A673 (cell line): Measurements from ENCODE around the gene TBKBP1. TPM values are rescaled to one million over a fixed set of nuclear protein-coding genes. Genes with fewer than 3 reads are reported as not detected.
A peak's percentile ranks its signal among the peaks of the same experiment; 100 is the strongest.

Experiments
- BruUV-seq: library from RNA; stranded (reverse); fragments of 400-500 nt; replicated peaks from 2 replicates; lab custom pipeline; 2021; lab: Mats Ljungman, UMichigan
- CTCF ChIA-PET: fragments of 300-600 bp; sonication (Branson Sonifier 250); formaldehyde crosslinking; loops from one replicate; lab custom pipeline; 2022; ENCODE audit warnings: antibody characterized with exemption; lab: Charles Lee
- POLR2A ChIA-PET: fragments of 300-600 bp; sonication (Branson Sonifier 250); formaldehyde crosslinking; loops from one replicate; lab custom pipeline; 2022; ENCODE audit warnings: antibody characterized with exemption; ENCODE audit not compliant: low non-redundant PET; lab: Charles Lee
- DNase-seq: peaks from one replicate; pipeline ENCODE4 v3.0.0-alpha.2; 2015; ENCODE audit warnings: low spot score
- H3K27ac ChIP-seq: fragments of 200-600 bp; sonication (generic); 2 replicates; pipeline ENCODE4 v1.5.1; 2016; ENCODE audit warnings: mixed run types, low read depth, mild to moderate bottlenecking, mixed read lengths, antibody characterized with exemption, low read length; ENCODE audit not compliant: poor library complexity, severe bottlenecking
- H3K27me3 ChIP-seq: fragments of 200-600 bp; sonication (generic); replicated peaks from 2 replicates; pipeline ENCODE4 v1.6.1; 2017; ENCODE audit warnings: mixed run types, low read depth, mild to moderate bottlenecking, mixed read lengths, antibody characterized with exemption, low read length; ENCODE audit not compliant: insufficient read depth, poor library complexity
- H3K36me3 ChIP-seq: fragments of 200-600 bp; sonication (generic); 2 replicates; pipeline ENCODE4 v1.6.1; 2016; ENCODE audit warnings: mixed run types, mild to moderate bottlenecking, mixed read lengths, antibody characterized with exemption, low read length; ENCODE audit not compliant: insufficient read depth, poor library complexity, severe bottlenecking
- H3K4me1 ChIP-seq: fragments of 200-600 bp; sonication (generic); 2 replicates; pipeline ENCODE4 v1.6.1; 2017; ENCODE audit warnings: mixed run types, mild to moderate bottlenecking, mixed read lengths, antibody characterized with exemption, low read length; ENCODE audit not compliant: insufficient read depth, poor library complexity, severe bottlenecking
- H3K4me3 ChIP-seq: fragments of 200-600 bp; sonication (generic); 2 replicates; pipeline ENCODE4 v1.5.1; 2016; ENCODE audit warnings: low read depth, mixed run types, mild to moderate bottlenecking, mixed read lengths, low read length; ENCODE audit not compliant: poor library complexity, severe bottlenecking
- H3K9me3 ChIP-seq: fragments of 200-600 bp; sonication (generic); 2 replicates; pipeline ENCODE4 v1.6.1; 2016; ENCODE audit warnings: mixed run types, low read depth, mild to moderate bottlenecking, mixed read lengths, antibody characterized with exemption, low read length; ENCODE audit not compliant: poor library complexity, severe bottlenecking
- CTCF ChIP-seq: fragments of 300-800, 200-600 bp; sonication (generic); conservative IDR thresholded peaks from 2 replicates; pipeline ENCODE4 v1.5.1; 2017; ENCODE audit warnings: low read depth, mild to moderate bottlenecking, antibody characterized with exemption, low read length, moderate library complexity, mixed read lengths
- EZH2 ChIP-seq: fragments of 200-600 bp; sonication (generic); IDR thresholded peaks from 2 replicates; pipeline ENCODE4 v1.6.1; 2017; ENCODE audit warnings: borderline replicate concordance, low read depth, mild to moderate bottlenecking, mixed read lengths, antibody characterized with exemption, low read length; ENCODE audit not compliant: poor library complexity, severe bottlenecking
- intact Hi-C: fragments of 100-400 bp; cut with micrococcal nuclease; formaldehyde crosslinking; loops from one replicate; pipeline ENCODE4 v1.10.0; 2022; ENCODE audit not compliant: unreplicated experiment
- total RNA-seq: library from RNA; stranded (reverse); gene quantifications from 2 replicates; pipeline ENCODE4 v1.2.3, GENCODE V29; 2021

TBKBP1 gene
- total RNA-seq, 1 experiment from 2014 or later, result 21.1 TPM

GRCh38 chr17:47720754-47721533 is 27.0 kb downstream of the TBKBP1 start:
- POLR2A ChIA-PET, result no interaction called here
- intact Hi-C loops, result no loop called here
- DNase-seq, result peak; percentile 13
- Histone ChIP-seq H3K27me3 (no peaks in the 10 kb centered on the region), H3K4me1 (no peaks in the 10 kb centered on the region), H3K9me3 (no peaks in the 10 kb centered on the region), H3K36me3 (no peaks in the 10 kb centered on the region), H3K27ac (no peak overlapping the region), H3K4me3 (no peak overlapping the region)
- TF ChIP-seq CTCF (no peak), EZH2 (no peak)
- BruUV-seq, result no TSS peak
- CTCF ChIA-PET, result no interaction called here

DNA sequence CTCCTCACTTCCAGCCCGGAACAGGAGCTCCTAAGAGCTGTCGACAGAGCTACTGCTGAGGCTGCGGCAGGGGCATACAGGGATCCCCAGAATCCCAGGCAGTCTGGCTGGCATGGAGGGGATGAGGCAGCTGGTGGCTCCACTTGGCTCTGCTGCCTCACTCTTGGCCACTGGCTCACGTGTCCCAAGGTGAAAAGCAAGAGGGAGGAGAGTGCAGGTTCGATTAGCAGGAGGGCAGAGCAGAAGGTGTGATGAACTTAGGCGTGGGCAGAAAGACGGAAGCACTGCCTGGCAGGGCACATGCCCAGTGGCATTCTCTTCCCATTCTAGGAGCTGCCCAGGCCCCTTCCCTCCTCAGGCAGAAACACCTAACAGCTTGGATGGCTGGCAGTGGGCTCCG is 27.8 kb downstream of the TBKBP1 start:
- H3K36me3 ChIP-seq, result no peaks in the 10 kb centered on the region

DNA sequence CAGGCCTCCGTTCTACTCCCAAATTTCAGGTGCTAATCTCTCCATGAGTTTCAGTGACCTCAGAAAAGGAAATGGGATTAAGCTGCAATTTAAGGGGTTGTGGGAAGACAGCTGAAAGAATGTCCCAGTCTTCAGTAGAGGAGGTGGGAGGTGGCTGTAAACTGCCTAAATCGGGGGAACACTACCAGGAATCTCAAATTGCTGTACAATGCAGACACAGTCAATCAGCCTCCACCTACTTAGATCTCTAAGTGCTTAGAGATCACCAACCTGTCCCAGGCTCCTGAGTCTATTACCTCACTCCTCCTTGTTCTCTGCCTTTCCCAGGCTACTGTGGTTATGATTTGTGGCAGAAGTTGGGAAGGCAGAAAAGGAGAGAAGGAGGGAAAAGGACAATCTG is 30.7 kb downstream of the TBKBP1 start:
- intact Hi-C loops, result no loop called here
- ChIA-PET POLR2A (no interaction called here), CTCF (no interaction called here)

More for the DNA sequence above, 27.8 kb downstream of the TBKBP1 start:
- TF ChIP-seq EZH2, result no peak
- no peak for TF ChIP-seq CTCF
- DNase-seq, result no peak
- BruUV-seq, result no TSS peak
- Histone ChIP-seq H3K27me3 (no peaks in the 10 kb centered on the region), H3K27ac (no peak overlapping the region), H3K4me1 (no peaks in the 10 kb centered on the region), H3K4me3 (no peak overlapping the region), H3K9me3 (no peaks in the 10 kb centered on the region)
- intact Hi-C loops, result no loop called here
- CTCF ChIA-PET, result no interaction called here
- POLR2A ChIA-PET, result no interaction called here

More for the DNA sequence above, 30.7 kb downstream of the TBKBP1 start:
- BruUV-seq, result no TSS peak
- no peak overlapping the region for H3K4me3 ChIP-seq
- no peak for TF ChIP-seq CTCF
- H3K36me3 ChIP-seq, result no peaks in the 10 kb centered on the region
- DNase-seq, result no peak
- H3K27ac ChIP-seq, result no peak overlapping the region
- H3K4me1 ChIP-seq, result no peaks in the 10 kb centered on the region
- no peaks in the 10 kb centered on the region for H3K9me3 ChIP-seq
- H3K27me3 ChIP-seq, result no peaks in the 10 kb centered on the region
